NCI-H2196 (cell line): ENCODE data around the gene NPTX1.

Experiments used
- DNase-seq: peaks from one replicate; lab custom pipeline; 2025; ENCODE audit not compliant: unreplicated experiment; lab: John Stamatoyannopoulos, UW

The NPTX1 gene

DNA sequence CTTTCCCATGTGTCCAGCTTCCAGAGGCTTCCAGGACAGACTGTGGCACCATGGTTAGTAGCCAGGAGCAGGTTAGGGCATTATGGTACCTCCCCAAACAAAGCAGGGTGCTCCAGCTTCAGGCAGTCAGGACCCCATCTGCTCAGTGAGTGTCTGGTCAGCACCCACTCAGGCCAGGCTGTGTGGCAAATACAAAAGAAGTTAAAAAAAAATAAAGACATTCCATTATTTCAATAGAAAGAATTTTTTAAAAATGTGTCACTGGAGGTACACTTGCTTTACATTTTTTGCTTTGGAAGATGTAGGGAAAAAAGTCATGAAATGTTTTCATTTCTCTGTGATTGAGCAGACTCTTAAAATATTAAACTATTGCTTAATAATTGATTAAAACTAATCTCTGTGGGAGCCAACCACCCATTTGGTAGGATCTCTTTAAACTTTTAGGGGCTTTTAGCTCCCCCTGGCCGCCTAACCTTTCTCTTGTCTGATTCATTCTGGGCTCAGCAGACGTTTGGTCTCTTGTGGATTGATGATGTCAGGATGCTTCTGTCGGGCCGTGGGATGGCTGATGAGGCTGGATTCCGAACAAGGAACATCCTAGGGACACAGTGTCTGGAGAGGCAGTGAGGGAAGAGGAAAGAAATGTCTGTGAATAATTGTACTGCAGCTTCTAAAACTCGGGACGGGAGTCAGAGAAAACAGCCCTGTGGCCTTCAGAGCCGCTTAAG lies 28.4 kb upstream of the NPTX1 start:
- no peak for DNase-seq

DNA sequence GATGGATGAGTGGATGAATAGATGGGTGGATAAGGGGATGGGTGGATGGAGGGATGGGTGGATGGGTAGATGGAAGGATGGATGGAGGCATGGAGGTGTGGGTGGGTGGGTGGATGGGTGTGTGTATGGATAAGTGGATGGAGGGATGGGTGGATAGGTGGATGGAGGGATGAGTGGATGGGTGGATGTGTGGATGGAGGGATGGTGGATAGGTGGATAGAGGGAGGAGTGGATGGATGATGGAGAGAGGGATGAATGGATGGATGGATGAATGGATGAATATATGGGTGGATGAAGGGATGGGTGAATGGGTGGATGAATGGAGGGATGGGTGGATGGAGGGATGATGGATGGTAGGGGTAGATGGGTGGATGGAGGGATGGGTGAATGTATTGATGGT lies 27.5 kb upstream of the NPTX1 start:
- DNase-seq, result no peak

GRCh38 chr17:80503031-80503430 lies 26.6 kb upstream of the NPTX1 start:
- DNase-seq, result no peak

DNA sequence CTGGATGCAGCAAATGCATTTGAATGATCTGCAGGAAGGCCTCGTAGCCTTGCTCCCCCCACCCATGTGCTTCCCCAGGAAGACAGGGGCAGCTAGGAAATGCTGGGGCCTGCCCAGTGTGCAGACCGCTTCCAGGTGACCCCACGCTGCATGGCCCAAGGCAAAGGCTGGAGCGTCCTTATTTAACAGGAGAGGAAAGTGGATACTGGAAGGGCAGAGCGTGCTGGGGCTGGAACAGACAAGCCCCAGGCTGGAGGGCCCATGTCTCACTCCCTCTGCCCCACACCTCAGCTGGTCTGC lies 26.1 kb upstream of the NPTX1 start:
- no peak for DNase-seq

- no peak for DNase-seq
Measured at GRCh38 chr17:80501741-80502577, 25.6 kb upstream of the NPTX1 start.

GRCh38 chr17:80499961-80500665 lies 23.7 kb upstream of the NPTX1 start:
- DNase-seq, result no peak

- DNase-seq, result no peak
Measured at GRCh38 chr17:80499560-80499959, 23.2 kb upstream of the NPTX1 start.

DNA sequence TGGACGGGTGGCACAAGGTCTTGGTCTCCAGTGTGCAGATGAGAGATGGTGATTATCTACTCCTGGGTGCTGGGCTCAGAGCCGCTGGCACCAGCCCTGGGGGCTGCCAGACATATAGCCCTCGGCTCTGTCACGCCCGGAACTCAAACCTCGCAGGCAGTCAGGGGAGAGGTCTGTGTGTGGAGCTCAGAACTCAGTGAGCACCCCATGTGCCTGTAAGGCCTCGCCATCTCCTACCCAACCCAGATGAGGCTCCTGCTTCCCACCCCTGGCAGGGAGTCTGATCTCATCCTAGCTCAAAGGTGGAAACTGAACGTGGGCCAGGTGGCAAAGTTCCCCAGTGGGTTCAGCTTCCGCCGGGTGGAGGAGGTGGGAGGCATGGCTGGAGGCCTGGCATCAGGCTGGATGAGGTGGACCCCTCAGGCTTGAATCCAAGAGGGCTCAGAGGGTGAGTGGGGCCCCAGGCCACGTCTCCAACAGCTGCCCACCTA lies 22.6 kb upstream of the NPTX1 start:
- no peak for DNase-seq

DNA sequence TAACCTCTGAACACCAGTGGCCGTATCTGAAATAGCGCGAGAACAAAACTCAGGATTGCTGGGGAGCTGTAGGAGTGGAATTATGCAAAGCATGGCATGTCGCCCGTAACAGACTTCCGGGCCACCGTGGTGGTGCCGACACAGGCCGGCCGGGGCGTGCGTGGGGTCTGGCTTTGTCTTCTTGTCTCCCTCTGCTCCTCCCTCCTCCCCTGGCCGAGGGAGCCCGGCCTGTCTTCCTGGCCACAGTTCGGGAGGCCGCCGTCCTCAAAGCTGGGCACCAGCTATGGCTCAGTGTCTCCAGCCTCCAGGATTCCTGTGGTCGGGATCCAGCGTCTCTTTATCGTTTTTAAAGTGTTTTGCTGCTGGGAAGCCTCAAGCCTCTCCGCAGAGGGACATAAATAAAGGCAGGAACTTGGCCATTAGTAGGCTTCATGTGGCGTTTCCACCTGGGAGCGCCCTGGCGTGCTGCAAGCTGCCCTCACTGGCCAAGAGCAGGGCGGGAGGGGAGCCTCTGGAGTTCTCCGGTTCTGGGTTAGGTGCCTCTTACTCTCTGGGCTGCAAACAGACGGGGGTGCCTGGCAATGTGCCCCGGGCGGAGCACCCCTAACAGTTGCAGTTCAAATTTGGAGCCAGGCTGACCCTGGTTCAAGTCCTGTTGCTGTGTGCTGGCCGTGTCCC lies 22.0 kb upstream of the NPTX1 start:
- DNase-seq, result no peak

DNA sequence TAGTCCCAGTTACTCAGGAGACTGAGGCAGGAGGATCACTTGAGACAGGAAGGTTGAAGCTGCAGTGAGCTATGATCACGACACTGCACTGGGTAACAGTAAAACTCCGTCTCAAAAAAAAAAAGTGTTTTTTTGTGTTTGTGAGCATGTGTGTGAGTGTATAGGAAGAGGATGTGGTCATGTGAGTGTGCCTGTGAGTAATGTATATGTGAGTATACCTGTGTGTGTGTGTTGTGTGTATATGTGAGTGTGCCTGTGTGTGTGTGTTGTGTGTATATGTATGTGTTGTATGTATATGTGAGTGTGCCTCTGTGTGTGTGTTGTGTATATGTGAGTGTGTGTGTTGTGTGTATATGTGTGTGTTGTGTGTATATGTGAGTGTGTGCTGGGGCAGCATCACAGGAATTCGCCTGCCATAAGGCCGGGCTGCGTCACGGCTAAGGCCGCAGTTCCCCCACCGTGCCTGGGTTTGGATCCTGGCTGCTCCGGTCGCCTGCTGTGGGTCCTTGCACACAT lies 21.4 kb upstream of the NPTX1 start:
- no peak for DNase-seq

GRCh38 chr17:80494547-80494946 lies 18.1 kb upstream of the NPTX1 start:
- DNase-seq, result no peak

GRCh38 chr17:80492343-80493136 lies 16.1 kb upstream of the NPTX1 start:
- DNase-seq, result no peak

- no peak for DNase-seq
Measured at GRCh38 chr17:80491478-80492342, 15.3 kb upstream of the NPTX1 start.

DNA sequence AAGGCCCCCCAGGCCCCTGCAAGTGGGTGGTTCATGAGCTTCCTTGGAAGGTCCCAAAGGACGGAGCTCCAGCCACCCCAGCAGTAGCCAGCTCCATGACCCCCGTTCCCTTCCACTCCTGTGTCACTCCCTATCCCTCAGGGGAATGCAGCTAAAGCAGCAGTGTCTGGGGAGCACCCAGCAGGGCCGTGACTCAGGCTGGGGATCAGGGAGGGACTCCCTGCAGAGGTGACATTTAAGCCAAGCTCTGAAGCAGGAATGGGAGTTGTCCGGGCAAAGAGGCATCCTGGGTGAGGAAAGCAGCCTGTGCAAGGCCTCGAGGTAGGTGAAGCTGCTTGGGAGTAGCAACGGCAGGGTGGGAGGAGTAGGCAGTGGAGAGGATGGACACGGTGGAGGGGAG lies 11.1 kb upstream of the NPTX1 start:
- DNase-seq, result no peak

- DNase-seq, result no peak
Measured at GRCh38 chr17:80486692-80487091, 10.3 kb upstream of the NPTX1 start.

GRCh38 chr17:80485846-80486245 lies 9.4 kb upstream of the NPTX1 start:
- no peak for DNase-seq

- no peak for DNase-seq
Measured at GRCh38 chr17:80482555-80483308, 6.3 kb upstream of the NPTX1 start.

DNA sequence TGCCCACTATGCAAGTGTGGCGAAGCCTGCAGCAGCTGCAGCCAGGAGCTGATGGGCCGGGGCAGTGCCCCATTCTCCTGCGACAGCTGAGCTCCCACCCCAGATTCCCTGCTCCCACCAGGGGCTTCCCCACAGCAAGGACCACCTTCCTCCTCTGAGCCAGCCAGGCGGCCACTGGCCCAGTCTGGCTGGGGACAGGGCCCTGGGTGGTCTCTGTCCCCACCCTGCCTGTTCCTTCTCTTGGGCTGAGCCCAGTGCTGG lies 5.6 kb upstream of the NPTX1 start:
- DNase-seq, result no peak
